GM21528 (cell line): ENCODE measurements around the gene TRIM47.

ENCODE experiments used
- ATAC-seq: cut with Tn5 transposase; IDR thresholded peaks from one replicate; pipeline ENCODE4 v1.9.1; 2021; ENCODE audit warnings: mild to moderate bottlenecking, moderate library complexity; ENCODE audit not compliant: unreplicated experiment, low FRiP score

Gene TRIM47

DNA sequence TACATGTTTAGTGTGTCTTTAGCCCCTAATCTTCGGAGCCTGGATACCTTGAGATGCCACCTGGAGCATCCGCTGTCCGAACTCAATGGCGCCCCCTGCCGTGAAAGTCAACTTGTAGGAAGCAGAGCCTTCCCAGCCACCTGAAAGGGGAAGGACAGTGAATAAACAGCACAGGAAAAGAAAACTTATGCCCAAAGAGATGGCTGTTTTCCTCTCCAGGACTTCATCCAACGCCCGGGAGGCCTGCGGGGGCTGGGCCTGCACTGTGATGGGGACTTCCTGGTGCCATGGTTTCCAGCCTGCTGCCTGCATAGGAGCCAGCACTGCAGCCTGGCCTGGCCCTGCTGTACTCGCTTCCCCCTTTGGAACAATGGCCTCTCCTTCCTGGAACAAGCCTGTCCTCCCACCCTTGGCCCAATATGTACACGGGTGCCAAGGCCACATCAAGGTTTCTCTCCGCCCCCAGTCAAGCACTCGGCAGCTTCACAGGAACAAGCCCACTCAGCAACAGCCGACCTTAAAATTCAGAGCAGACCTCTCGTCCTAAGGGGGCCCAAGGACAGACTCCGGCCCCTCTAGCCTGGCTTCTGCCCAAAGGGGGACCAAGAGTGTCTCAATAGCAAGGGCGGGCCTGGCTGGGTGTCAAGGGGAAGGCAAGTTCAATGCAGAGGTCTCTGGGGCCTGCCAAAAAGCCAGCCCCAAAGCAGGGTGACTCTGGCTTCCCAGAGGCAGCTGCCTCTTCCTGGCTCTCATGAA, 29.7 kb downstream of the TRIM47 start:
- ATAC-seq, result no peak

DNA sequence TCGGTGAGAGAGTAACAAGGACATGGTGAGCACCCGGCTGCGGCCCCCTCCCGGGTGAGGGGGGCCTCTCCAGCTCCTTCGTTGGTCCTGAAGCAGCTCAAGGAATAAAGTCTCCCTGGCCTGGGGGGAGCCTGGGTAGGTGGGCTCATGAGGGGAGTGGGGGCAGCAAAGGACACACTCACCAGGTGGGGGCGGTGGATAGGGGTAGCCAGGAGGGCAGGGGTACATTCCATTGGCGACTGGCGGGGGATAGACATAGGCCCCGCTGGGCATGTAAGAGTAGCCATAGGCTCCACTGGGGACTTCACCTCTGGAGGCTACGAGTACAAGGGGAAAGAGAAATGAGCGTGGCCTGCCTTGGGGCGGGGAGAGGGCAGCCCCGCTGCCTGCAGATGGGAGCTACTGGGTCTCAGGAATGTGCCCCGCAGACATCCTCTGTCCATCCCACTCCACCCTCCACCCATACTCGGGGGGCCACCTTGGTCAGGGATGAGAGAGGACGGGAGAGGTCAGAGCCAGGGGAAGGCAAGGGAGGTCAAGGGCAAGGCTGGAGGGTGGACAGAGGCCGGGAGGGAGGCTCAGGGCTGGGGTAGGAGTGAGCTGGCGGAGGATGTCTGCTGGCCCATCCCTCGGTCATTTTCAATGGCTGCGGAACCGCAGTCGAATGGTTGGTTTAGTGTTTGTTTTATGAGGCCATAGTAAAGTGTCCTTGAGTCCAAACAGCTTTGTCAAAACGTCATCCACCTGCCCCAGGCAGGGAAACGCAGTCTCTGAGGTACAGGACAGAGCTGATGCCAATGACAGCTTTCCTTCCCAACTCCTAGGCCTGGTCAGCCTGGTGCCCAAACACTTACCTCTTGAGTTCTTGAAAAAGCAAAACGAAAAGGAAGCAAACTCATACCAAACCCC, 30.5 kb downstream of the TRIM47 start:
- no peak for ATAC-seq

DNA sequence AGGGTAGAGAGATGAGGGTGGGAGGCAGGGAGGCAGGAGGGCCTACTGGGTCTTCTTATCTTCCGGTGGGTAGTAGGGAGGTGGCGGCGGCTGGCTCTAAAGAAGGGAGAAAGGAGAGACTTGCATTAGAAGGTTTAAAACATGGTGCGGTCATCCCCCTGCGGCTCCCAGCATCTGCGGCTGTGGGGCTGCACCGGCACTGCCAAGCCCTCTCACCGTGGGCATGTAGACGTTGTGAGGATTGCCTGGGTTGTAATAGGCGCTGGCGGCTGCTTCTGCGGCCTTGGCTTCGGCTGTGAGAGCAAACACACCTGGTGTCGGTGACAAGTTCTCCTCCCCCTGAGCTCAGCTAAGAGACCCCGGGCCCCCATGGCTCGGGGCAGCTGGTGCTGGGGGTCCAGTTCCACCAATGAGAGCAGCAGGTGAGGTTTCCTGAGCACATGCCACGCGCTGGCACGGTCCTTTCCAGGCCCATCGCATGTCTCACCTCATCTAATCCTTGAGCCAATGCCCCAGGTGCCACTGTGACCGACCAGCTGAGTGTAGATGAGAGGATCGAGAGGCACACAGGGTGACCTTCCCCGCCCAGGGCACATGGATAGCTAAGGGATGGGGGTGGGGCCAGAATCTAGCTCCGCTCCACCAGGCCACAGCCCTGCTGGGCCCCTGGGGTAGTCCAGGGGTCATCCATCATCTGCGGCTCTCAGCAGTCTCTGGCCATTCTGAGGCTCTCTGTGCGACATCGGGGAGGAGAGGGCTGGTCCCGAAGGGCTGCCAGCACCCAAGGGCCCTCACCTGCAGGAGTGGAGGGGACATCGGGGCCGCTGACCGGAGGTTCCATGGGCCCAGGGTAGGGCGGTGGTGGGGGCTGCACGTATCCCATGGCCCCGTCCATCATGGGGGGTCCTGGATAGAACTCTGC, 31.4 kb downstream of the TRIM47 start:
- no peak for ATAC-seq

DNA sequence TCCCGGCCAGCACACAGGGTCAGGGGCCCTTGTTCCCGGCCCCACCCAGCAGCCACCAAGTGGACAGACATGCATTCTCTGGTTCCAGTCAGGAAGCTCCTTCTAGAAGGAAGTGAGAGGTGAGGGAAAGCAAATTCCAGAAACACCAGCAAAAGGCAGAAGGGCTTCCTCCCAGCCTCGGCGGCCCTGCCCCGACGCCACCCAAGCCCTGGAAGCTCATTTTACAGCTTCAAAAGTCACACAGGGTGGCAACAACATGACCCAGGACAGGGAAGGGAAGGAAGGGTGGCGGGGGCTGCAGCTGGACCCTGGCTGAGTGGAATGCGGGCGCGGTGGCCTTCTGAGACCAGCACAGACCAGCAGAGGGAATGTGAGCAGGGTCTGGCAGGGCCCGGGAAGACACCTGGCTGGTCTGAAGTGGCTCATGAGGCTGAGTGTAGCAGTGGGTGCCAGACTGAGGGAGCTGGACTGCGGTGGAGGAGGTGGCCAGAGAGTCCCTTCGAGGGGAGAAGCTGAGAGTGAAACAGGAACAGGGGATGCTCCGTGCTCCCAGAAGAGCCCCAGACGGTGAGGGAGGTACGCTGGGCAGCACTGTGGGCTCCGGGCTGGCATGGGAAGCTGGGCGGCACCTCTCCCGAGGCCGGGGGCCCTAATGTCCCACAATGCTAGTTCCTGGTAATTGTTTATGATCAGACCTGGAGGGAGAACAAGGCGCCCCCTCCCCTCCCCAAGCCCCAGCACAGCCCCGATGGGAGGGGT, 32.3 kb downstream of the TRIM47 start:
- no peak for ATAC-seq

DNA sequence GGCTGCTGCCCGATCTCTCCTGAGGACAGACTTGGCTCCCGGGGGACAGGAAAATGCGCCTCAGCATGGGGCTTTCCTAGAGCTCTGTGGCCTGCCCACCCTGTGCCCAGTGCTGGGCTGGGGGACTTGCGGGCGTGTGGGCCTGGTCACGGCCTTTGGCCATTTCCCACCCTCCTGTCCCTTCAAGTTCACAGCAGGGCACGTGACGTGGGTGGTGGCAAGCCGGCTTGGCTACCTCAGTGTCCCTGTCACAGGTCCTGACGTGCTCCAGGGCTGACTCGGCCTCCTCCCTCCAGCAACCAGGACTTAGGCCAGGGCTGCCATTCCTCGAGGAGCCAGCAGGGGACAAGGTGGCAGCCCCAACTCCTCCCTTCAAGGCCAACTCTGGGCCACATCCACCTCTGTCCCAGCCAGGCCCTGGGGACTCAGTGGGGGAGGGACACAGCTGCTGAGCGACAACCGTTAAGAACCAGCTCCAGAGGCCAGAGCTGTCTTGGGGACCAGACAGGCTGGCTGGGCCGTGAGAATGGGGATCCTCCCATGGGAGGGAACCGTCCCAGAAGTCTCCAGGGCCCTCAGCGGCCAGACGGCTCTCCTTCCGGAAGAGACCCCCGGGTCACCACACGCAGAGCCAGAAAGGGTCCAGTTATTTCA, 33.2 kb downstream of the TRIM47 start:
- no peak for ATAC-seq

DNA sequence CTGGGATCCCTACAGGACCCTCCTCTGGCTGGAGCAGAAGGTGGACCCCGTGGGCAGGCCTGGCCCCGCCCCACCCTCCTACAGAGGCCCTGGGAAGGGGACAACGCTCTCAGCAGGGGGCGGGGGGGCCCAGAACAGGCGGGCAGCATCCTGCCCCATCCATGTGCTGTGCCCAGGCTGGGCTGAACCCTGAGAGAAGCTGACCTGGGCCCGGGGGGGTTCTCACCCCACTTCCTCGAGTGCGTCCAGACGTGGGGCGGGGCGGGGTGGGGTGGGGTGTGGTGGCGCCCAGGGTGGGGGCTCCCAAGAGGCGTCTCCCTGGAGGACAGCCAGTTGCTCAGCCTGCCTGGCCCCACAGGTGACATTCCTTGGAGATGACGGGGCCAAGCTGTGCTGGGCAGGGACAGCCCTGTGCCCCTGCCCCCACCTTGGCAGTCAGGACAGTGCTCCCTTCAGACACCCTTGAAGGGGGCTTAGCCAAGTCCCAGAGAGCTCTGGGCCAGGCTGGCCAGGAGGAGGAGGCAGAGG, 33.8 kb downstream of the TRIM47 start:
- no peak for ATAC-seq

DNA sequence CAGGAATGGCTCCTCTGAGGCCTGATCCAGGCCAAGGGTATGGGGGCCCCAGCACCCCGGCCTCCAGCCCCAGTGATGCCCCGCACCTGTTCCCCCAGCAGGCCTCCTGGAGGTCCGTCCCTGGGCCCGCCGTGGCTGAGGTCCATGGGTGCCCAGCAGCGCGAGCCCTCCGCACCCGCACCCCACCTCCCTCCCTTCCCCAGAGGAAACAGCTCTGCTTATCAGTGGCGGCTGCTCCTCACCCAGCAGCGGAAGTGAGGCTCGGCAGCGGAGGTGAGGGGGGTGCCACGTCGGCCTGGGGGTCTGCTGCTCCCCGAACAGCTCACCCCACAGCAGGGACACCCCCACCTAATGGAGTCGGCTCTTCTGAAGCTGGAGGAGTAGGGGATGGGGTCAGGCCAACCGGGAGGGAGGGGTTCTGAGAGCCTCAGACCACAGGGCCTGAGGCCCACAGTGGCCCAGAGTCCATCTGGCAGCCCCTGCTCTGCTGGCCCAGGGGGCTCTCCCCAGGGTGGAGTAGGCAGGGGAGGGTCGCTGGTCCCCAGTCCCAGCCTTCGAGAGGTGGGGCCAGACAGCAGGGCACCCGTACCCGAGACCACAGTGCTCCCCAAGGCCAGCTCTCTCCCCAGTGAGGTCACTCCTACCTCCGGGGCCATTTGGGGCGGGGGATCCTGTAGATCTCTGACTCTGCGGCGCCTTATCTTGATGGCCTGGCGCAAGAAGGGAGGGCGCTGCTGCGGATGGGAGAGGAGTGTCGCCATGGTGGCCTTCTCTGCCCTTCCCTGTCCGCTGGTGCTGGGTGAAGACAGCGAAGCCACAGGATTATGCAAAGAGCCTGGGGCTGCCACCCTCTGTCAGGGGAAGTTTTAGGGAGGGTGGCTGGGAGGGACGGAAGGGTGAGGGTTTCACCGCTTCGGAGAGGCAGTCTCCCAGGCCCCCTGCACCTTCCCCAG, 34.5 kb downstream of the TRIM47 start, which contains the start of gene UNC13D:
Gene UNC13D (minus strand): TSS at position 828 of the 953 bp plus-strand sequence. CDS start 67 bp downstream, at position 761.
- ATAC-seq, result no peak

DNA sequence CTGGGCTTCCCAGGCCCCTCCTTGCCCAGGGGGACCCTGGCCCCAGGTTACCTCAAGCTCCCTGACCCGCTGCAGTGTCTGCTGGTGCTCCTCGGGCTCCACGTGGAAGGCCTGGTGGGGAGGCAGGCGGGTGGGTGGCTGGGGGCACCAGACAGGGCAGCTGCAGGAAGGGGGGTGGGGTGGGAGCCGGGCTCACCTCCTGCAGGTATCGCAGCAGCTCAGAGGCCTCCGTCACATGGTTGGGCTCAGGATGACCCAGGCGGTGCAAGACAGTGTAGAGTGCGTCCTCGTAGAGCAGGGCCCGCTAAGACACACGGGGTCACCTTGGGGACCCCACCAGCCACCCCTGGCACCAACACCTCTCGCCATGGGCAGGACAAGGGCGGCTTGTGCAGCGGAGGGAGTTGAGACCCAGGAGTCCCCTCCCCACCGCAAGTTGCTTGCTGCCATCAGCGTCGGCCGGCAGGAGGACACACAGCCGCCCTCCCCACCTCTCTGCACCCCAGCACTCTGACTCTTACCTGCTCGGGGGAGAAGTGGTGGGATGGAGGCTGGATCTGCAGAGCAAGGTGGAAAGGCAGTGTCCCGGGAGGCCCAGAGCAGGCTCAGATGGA, 35.3 kb downstream of the TRIM47 start:
- ATAC-seq, result no peak

DNA sequence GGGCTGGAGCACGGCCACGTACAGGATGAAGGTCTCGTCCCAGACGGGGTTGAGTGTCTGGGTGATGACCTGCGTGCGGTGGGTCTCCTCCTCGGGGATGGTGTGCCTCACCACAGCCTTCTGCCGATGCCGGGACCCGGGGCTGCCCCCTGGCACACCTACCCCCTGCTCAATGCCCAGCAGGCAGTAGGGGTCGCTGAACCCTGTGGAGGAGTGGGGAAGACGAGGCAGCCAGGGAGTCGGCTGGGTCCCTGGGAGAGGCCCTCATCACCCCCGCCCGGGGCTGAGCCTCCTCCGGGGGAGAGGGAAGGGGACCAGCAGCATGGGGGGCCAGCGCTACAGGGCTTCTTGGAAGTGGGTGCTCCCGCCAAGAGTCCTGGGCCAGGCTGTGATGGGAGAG, 36.0 kb downstream of the TRIM47 start:
- no peak for ATAC-seq

DNA sequence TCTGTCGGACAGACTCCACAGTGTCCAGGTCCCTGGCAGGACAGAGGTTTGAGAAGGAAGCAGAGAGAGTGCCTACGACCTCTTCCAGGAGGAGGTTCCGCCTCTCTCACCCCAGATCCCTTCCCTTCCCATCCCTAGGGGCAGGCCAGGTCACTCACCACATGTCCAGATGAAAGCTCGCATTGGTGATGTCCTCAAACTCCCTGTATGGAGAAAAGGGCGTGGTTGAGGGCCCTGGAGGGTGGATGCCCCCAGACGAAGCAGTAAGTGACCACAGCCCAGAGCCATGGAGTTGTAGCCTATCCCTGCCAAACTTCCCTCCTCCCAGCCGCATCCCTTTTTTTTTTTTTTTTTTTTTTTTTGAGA, 37.6 kb downstream of the TRIM47 start:
- no peak for ATAC-seq

DNA sequence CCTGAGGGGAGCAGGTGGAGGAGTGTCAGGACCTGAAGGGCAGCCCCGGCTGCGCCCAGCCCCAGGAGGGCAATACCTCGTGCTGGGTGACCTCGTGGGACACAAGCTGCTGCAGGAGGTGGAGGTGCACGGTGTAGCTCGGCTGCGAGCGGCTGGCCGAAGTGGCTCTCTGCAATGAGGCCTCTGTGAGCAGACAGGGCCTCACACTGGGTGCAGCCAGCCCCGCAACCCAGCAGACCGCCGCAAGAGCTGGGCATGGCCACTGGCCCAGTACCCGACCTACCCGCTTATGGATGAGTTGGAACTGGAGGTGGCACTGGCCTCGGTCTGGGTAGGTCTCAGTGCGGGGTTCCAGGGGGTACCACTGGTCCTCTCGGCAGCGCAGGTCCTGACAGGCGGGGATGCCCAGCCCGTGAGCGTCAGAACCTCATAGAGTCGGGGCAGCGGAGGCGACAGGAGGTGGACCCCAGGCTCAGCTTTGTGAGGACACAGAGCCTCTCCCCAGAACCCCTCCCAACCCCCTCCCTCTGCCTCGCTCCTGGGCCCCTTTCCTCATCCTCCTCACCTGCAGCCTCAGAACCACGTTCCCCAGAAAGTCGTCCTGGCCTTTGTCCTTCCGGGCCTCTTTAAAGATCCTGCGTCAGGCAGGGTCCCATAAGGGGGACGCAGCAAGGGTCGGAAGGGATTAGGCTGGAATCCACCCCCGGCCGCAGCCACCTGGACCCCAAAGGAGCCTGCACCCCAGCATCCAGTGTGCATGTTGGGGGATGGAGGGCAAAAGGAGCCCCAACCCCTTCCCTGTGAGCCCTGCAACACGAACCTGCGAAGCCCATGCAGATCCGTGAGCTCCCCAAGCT, 38.2 kb downstream of the TRIM47 start:
- no peak for ATAC-seq

DNA sequence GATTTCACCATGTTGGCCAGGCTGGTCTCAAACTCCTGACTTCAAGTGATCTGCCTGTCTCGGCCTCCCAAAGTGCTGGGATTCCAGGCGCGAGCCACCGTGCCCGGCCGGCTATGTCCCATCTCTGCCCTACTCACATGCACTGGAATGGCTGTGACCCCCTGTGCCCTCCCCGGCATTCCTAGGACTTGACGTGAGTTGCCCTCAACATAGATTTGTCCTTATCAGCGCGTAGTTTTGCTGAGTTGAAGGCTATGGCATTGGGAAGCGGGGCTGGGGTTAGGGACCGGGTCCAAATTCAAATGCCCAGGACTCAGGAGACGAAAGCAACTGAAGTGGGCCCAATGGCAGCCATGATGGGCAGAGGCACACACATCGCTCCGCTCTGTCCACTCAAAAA, 40.0 kb downstream of the TRIM47 start:
- ATAC-seq, result no peak

DNA sequence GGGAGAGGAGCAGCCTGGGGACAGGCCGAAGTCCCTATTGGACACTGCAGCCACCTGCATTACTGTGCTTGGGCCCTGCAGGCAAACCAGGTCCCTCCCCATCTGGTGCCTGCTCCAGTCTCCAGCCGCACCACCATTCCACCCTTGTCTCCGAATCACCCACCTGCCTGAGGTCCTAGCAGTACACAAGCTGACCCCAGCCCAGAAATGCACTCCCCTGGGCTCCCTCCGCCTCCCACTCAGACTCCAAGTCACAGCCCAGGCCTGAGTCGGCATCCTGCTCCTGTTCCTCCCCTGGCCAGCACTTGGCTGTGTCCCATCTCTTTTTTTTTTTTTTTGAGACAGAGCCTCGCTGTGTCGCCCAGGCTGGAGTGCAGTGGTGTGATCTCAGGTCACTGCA, 40.5 kb downstream of the TRIM47 start:
- no peak for ATAC-seq

DNA sequence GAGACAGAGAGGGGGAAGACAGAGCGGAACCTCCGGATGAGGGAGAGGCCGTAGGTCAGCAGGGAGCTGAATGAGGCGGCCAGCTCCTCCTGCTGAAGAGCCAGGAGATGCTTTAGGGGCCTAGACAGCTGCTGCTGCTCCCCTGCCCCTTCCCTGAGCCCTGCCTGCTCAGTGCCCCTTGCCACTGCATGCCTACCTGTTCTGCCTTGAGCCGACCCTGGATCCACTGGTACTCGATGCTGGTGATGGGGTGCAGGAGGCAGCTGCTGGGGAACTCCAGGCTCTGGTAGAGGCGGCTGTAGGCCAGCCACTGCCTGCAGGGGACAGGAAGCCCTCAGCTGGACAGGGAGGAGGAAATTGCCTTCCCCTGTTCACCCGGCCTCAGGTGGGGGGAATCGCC, 41.8 kb downstream of the TRIM47 start:
- no peak for ATAC-seq

DNA sequence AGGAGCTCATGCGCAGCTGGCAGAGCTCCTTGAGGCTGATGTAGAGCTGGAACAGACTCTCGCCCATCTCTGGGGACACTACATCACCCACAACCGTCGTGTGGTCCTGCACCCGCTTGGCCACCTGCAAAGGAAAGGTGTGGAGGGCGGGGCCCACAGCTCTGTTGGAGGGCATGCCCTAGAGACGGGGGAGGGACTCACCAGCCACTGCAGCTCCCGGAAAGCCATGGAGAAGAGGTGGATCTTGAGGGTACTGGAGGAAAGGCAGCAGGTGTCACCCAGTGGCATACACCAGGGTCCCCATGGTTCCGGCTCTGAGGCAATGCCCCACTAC, 42.8 kb downstream of the TRIM47 start:
- no peak for ATAC-seq

DNA sequence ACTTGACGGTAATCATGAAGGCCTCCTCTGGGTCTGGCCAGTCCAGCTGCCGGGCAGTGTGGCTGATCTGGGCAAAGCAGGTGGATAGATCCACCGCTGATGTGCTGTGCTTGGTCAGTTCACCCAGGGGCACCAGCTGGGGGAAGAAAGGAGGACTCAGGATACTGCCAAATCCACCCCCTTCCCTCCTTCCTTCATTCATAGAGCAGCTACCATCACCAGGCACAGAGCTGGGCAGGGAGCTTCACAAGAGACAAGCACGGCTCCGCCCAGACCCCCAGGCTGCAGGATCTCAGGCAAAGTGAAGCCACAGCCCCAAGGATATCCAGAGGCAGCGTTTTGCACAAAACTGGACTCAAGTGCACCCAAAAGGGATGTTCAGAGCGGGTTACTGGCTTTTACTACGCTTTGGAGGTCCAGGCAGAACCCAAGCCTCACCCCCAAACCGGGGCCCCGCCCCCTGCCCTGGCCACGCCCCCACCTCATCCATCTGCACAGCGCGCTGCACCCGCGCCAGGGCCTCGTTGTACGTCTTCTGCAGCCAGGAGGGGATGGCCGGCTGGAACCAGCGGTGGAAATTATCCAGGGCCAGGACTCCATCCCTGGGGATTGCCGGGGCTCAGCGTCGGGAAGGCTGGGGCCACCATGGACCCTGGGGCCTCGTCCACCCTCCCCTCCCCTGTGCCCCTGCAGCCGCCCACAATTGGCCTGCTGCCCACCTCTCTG, 43.3 kb downstream of the TRIM47 start:
- no peak for ATAC-seq
